Measurements from ENCODE around the gene UTP25. TPM values are rescaled to one million over a fixed set of nuclear protein-coding genes. Genes with fewer than 3 reads are reported as not detected.

Gene UTP25
- polyA plus RNA-seq, 4 donors, result 8.1 to 11.1 (median 10.5) TPM

DNA sequence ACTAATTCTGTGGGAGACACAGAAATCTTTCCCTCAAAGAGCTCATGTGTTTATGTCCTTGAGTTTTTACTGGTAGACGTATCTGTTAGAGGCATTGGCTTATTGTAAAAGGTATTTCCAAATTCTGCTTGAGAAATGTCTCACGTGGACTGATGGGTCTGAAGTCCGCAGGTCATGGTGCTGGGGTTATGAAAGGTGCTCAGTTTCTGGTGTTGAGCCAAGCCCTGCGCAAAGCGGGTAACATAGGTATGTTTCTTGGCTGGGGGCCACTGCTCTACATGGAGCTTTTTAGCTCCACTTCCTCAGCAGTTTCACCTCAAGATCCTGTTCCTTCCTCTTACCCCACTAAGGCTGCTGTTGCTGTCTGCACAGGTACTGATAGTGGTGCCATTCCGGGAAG is 10.8 kb downstream of the UTP25 start:
- no peak for DNase-seq (ENCODE audit: low read depth in 4 of 4, low spot score in 3 of 4)

GRCh38 chr1:209839875-209840546 is 12.2 kb downstream of the UTP25 start:
- no peak for DNase-seq (ENCODE audit: low read depth in 4 of 4, low spot score in 3 of 4)

DNA sequence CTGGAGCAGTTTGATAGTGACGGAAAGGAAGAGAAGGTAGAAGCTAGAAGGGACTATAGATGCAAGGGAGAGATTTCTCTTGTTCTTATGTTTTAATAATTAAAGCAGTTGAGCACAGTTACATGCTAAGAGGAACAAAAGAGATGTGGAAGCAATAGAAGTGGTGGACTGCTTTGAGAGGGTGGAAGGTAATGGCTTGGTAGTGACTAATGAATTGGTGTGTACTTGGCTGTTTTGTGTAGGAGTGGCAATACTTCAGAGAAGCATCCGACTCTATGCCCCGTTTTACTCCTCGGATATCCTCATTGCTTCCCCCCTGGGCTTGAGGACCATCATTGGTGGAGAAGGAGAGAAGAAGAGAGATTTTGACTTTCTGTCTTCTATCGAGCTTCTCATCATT is 12.8 kb downstream of the UTP25 start:
- DNase-seq (ENCODE audit: low read depth in 4 of 4, low spot score in 3 of 4), result no peak

GRCh38 chr1:209844695-209845407 is 17.1 kb downstream of the UTP25 start:
- DNase-seq (ENCODE audit: low read depth in 4 of 4, low spot score in 3 of 4), result no peak

DNA sequence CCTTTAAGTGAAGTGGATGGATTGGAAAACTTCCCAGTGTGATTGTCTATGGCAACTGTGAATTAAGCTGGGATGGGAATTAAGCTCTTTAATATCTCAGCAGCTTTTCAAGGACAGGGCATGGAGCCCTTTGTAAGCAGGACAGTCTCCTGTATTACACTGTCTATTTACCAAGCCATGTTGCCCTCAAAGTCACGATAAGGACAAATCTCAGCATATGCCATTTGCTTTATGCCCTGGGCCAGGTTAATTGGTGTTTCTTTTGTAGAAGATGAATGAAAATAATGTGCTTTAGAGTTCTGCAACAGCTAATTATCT is 17.6 kb downstream of the UTP25 start:
- no peak for DNase-seq (ENCODE audit: low read depth in 4 of 4, low spot score in 3 of 4)

DNA sequence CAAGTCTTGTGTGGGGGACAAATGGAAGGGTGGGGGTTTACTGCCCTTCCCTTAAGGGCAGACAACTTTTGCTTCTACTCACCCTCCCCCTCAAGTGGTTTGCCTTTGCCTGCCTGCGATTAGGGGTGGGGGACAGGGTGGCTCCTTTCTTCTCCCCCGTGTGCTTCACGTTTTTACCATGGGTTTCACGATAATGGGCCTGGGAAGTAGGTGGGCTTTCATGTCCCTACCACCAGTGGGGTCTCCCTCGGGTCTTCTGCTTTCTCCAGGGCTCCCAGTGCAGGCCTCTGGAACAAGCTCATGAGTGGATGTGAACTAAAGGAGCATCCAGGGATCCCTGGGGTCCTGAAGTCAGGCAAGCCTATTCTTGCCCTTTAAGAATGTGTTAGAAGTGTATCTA is 21.6 kb downstream of the UTP25 start:
- DNase-seq (ENCODE audit: low read depth in 4 of 4, low spot score in 3 of 4), result no peak

DNA sequence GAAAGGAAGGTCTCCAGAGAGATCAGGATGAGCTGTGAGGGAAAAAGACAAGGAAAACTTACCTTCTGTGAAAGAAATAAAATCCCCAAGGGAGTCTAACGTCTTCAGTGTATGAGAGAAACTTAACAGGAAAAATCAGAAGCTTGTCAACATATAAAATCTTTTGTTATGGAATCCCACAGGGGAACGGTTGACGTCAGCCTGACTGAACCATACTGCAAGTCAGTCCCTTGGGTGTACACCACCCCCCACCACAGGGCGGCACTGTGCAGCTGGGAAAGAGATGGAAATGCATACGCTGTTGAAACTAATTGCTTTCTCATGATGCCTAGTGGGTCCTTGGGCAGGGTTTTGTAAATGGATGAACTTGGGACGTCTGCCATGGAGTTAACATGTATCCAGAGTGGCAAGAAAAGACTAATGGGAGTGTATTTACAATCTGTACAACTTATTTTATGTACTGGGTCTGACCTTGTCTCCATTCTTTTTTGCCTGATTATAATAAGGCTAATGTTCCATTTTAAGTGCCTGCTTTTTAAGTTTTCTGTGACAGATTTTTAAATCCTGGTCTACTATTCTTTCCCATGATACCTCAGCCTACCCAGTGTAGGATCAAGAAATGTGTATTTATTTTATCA is 22.7 kb downstream of the UTP25 start:
- DNase-seq (ENCODE audit: low read depth in 4 of 4, low spot score in 3 of 4), result no peak

DNA sequence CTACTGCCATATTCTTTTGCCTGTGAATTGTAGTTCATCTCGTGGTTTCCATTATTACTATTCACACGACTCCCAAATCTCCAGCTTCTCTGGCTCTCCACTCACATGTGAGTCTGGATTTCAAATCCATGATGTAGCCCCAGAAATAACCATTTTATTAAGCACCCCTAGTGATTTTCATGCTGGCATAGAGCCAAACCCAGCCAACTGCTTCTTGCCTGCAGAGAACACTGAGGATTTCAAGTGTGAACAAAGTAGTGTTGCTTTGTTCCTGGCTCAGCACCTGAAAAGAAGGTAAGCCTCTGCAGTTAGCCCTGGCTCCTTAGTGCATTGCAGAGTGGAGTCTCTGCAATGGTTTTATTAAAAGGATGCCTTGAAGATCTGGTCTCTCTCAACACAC is 25.9 kb downstream of the UTP25 start:
- DNase-seq (ENCODE audit: low read depth in 4 of 4, low spot score in 3 of 4), result no peak

DNA sequence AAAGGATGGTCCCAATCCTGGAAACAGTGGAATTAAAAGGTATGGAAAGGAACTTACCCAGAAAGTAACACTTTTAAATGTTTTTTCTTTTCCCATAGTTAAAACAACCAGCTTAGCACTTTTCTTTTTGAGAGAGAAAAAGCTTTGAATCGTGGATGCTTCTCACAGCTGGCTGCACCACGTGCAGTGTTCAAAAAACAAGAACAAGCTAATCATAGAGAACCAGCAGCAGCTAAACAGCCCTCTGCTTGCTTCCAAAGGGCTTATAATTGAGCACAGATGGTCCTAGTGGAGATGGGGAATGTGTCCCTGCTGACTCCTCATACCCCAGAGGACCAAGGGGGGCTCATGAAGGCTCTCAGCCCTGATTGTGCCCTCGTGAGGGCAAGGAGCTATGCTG is 26.4 kb downstream of the UTP25 start:
- DNase-seq (ENCODE audit: low read depth in 4 of 4, low spot score in 3 of 4), result no peak

- no peak for DNase-seq (ENCODE audit: low read depth in 4 of 4, low spot score in 3 of 4)
Observed at GRCh38 chr1:209855006-209855405, 27.2 kb downstream of the UTP25 start.

- DNase-seq (ENCODE audit: low read depth in 4 of 4, low spot score in 3 of 4), result no peak
Observed at GRCh38 chr1:209855623-209856022, 27.9 kb downstream of the UTP25 start.

DNA sequence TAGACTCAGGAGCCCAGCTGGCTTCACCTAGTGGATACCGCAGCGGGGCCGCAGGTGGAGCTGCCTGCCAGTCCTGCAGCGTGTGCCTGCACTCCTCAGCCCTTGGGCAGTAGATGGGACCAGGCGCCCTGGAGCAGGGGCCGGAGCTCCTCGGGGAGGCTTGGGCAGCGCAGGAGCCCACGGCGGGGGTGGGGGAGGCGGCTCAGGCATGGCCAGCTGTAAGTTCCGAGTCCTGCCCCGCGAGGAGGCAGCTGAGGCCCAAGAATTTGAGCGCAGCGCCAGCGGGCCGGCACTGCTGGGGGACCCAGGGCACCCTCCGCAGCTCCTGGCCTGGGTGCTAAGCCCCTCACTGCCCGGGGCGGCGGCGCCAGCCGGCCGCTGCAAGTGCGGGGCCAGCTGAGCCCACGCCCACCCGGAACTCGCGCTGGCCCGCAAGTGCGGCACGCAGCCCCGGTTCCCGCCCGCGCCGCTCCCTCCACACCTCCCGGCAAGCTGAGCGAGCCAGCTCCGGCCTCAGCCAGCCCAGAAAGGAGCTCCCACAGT is 30.9 kb downstream of the UTP25 start:
- DNase-seq (ENCODE audit: low read depth in 4 of 4, low spot score in 3 of 4), result no peak

GRCh38 chr1:209860293-209860881 is 32.6 kb downstream of the UTP25 start:
- peak; percentile 27 to 59 (median 58) for DNase-seq (ENCODE audit: low read depth in 4 of 4, low spot score in 3 of 4)

DNA sequence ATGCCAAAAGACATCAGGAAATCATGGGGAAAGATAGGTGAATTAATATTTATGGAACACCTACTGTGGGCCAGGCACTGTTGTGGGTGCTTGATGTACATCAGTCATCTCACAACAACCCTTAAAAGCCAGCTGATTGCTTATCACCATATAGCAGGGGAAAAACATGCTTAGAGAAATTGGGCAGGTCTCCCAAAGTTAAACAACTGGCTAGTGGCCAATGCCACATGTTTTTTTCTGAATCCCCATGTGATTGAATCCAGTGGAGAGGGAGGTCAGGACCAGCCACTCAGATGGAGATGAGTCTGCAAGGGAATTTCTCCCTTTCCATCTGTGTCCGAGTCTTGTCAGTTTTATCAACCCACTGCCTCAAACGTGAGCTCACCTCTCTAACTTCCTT is 33.5 kb downstream of the UTP25 start:
- DNase-seq (ENCODE audit: low read depth in 4 of 4, low spot score in 3 of 4), result no peak

GRCh38 chr1:209862391-209863356 is 34.9 kb downstream of the UTP25 start:
- no peak for DNase-seq (ENCODE audit: low read depth in 4 of 4, low spot score in 3 of 4)

- DNase-seq (ENCODE audit: low read depth in 4 of 4, low spot score in 3 of 4), result no peak
Observed at GRCh38 chr1:209863766-209864485, 36.2 kb downstream of the UTP25 start.

- no peak for DNase-seq (ENCODE audit: low read depth in 4 of 4, low spot score in 3 of 4)
Observed at GRCh38 chr1:209866201-209866600, 38.4 kb downstream of the UTP25 start.

DNA sequence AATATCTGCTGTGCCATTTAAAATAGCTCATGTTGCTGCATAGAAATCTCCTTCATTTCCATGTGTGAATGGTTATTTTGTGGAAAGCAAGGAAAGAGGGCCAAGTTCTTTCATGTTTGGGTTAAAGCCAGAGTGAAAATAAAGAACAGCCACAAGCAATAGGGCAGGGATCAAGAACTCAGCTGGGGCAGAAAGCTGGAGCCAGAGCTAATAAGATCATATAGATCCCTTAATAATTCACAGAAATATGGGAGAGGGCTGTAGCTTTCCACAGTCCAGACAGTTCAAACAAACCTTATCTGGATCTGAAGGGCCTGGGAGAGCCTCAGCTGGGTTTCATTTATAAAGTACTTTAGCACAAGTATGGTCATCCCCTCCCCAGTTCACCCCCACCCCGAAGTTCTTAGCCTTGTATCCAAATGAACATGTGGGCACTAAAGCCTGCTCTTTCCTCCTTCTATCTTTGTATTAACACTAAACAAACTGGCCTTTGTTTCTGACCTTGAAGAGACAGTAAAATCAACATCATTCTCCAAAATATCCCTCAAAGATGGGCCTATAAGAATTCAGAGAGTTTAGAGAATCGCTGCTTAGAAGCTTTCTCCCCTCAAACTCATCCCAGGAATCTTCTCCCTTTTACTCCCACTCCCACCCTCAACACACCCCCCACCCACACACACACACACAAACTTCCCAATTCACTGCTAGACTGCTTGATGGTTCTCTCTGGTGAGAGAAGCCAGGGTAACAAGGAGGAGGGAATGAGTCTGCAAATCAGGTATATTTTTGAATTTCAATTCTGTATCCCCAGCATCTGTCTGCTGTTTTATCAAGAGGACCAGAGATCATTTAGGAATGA is 41.7 kb downstream of the UTP25 start:
- no peak for DNase-seq (ENCODE audit: low read depth in 4 of 4, low spot score in 3 of 4)
